GM20431 (cell line): ENCODE data around the gene TMEM169.
"Not testable (repeated sequence)": the region's sequence is repeated elsewhere in the genome, so short reads cannot be mapped to it uniquely, and the experiment has no call there.

Experiments used
- in situ Hi-C: fragments of 300-500 bp; cut with MseI, MboI; formaldehyde crosslinking; loops from one replicate; pipeline ENCODE4 v1.15.0; 2020; ENCODE audit warnings: low sequenced_read_pairs; ENCODE audit not compliant: unreplicated experiment

The TMEM169 gene

DNA sequence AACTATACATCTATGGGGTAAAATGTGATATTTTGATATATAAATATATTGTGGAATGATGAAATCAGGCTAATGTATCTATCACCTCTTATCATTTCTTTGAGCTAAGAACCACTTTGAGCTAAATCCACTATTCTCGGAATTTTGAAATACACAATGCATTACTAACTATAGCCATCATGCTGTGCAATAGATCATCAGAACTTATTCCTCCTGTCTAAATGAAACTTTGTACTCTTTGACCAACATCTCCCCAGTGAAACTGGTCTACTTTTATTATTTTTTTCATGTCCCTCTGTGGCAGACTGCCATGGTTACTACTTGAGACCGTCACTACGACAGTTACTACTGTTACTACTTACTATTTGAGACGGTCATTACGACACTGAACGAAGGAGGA, 11.5 kb upstream of the TMEM169 start:
- in situ Hi-C loops = no loop called here

- in situ Hi-C loops = no loop called here
These were observed 10.4 kb upstream of the TMEM169 start for GRCh38 chr2:216071111-216071851.

GRCh38 chr2:216072473-216072872, 9.2 kb upstream of the TMEM169 start:
- in situ Hi-C loops = no loop called here

DNA sequence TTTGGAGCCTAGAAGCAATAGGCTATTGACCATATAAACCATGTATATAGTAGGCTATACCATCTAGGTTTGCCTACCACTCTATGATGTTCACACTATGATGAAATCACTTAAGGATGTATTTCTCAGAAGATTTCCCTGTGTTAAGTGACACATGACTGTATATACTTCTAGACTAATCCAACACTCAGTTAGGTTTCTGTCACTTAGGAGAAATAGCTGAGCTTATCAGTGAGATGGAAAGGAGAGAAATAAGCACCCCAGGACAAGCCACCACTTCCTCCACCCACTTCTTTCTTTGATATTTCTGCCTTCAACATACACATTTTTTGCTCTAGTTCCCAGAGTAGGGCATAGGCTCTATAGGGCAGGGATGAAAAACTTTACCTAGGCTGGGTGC, 7.9 kb upstream of the TMEM169 start:
- in situ Hi-C loops = no loop called here

- in situ Hi-C loops = no loop called here
These were observed 7.3 kb upstream of the TMEM169 start for GRCh38 chr2:216074380-216074779.

DNA sequence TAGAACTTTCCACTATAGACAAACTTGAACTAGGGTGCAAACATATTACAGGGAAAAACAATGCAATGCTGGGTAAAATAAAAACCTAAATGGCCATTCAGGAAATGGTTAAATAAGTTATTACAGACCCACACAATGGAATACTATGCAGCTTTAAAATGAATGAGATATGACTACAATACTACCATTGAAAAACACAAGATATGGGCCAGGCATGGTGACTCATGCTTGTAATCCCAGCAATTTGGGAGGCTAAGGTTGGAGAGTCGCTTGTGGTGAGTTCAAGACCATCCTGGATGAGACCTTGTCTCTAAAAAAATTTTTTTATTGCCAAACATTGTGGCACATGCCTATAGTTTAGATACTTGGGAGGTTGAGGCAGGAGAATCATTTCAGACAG, 6.9 kb upstream of the TMEM169 start:
- in situ Hi-C loops = no loop called here

- in situ Hi-C loops = no loop called here
These were observed 5.9 kb upstream of the TMEM169 start for GRCh38 chr2:216075510-216076485.

DNA sequence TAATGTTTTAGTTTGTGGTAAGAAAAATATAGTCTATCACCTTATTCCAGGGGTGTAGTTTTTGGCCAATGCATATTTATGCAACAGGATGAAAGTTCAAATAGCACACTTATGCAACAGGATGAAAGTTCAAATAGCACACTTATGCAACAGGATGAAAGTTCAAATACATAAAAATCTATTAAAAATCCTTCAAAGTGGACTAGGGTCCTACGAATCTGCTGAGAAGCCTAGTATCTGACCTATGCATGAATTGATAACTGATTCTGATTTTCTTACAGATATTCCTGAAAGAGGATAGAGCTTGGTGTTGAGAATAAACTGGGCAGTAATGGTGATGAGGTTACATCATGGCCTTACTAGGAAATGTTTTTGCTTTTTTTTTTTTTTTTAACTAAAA, 2.9 kb upstream of the TMEM169 start:
- in situ Hi-C loops = no loop called here

GRCh38 chr2:216080048-216080447, 1.7 kb upstream of the TMEM169 start:
- in situ Hi-C loops = not testable (repeated sequence)

DNA sequence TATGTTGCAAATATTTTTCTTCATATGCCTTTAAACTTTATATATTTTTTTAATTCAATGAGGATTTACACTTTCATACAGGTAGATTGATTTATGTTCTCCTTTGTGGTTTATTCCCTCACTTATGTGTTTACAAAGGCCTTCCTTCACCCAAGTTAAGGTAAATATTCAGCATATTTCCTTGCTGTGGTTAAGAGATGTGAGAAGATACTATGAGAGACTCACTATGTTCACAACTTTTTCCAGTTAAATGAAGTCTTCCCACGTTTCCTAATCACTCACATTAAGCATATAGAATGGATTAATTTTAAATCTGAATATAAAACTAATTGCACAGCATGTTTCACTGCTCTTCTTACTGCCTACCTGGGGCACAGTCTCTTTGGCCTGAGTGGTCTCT, 707 bp upstream of the TMEM169 start:
- in situ Hi-C loops = no loop called here

DNA sequence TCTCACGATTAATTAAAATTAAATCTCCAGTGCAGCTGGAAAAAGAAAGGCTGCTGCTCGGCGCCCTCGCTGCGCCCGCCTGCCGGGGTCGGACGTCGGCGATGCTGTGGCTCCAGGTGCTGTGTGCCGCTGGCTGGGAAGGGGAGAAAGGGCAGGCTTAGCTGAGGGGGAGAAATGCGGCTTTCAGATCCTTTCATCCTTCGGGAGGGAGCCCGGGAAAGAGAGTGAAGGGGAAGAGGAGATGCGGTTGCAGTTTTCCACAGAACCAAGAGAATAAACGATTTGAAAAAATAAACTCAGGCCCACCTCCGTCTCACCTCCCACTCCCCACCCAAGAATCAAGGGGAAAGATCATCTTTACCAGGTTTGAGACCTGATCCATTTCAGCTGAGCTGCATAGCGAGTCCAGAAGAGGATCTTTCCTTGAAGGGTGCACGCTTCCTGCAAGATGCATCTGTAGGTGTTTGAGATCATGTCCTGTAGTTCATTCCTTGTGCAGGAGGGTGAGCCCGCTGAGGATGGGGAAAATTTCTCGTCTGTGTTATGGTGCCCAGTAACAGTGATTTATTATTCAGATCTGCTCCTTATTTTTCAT, 495 bp downstream of the TMEM169 start:
- in situ Hi-C loops = no loop called here

- in situ Hi-C loops = no loop called here
These were observed 1.1 kb downstream of the TMEM169 start for GRCh38 chr2:216082805-216083204.

DNA sequence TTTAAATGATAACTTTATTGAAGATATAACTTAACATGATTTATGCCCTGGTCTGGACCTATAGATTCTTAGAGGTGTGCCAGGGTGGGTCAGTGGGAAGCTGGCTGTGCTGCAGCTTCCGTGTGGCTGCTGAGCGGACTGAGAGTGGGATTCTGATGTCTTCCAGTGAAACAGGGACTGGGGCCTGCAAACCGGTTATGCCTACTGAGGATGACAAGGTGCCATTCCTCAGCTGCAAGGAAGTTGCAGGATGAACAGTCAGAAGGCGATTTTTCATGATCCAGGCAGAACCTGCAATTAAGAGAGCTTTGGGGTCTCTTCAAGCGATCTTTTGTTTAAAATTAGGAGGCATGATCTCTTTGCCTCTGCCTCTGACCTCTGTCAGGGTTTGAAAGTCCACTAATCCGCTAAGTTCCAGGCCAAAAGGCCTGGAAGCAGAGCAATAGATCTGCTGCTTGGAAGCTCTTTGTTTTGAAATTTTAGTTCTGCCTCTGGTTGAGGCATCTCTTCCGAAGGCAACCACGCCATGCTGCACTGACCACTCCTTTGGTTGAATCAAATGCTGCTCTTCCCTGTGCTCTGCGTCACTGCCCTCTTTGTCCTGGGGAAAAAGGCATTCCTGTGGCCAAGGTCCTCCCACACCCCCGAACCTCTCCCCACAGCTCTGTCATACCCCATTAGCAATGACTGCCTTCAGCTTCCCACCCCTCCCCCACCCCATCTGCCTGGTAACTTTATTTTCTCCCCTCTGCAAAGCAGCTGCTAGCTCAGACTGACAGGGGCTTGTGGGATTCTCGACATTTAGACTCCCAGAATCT, 2.0 kb downstream of the TMEM169 start:
- in situ Hi-C loops = no loop called here

DNA sequence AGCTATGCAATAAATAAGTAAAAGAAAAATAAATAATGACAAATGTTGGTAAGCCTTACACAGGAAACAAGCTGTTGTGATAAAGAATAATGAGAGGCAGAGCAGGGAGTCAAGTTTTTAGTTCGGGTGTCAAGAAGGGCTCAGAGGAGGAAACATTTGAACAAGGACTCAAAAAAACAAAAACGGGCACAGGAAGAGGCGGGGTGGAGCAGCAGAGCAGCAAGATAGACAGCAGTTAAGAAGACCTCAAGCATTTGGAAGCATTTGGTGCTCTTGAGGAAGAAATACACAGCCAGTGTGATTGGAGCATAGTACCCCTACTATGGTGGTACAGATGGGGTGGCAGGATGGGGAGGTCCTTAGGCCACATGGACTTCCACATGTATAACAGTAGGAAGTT, 2.8 kb downstream of the TMEM169 start:
- in situ Hi-C loops = no loop called here

GRCh38 chr2:216086207-216086893, 4.6 kb downstream of the TMEM169 start:
- in situ Hi-C loops = no loop called here

GRCh38 chr2:216090369-216090786, 8.7 kb downstream of the TMEM169 start:
- in situ Hi-C loops = no loop called here

DNA sequence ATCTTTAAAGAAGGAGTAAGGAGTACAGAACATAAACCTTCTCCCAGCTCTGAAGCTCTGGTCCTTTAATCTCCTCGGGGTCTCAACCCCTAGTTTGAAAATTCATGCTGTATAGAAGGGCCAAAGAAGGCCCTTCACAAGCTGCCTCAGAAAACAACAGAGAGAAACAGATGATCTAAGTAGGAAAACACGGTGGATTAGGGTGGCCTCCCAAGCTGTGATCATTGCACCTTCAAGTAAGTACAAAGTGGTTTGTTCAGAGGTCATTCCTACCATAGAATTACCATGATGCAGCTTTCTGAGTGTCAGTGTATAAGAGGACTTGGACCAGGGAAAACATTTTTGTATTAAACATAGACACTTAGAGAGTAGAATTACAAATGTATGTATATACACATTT, 10.9 kb downstream of the TMEM169 start:
- in situ Hi-C loops = no loop called here

DNA sequence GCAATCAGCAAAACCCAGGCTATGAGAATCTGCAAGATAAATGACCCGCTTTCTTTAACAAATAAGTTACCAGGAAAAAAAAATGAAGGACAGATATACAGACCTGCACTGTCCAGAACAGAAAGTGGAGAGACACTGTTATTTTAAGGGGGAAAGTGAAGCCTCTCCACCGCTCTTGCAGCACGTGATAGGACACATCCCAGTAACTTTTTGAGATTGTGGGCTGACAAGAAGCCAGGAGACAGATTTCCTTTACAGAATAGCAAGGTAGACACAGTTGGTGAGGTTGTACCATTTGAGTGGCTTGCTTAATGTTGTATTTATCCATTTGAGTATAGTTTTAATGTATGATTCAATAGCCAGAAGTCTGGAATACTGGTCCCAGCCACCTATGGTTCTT, 13.0 kb downstream of the TMEM169 start:
- in situ Hi-C loops = no loop called here
